Thyroid gland (tissue), 4 donors: ENCODE measurements around the gene FIBCD1.

Source experiments
- POLR2A ChIP-seq, 2 donors: fragments of 450-650 bp; IDR thresholded peaks; one replicate each; pipeline ENCODE4 v1.6.1; 2017; ENCODE audit warnings: antibody characterized with exemption in 2 of 2, mild to moderate bottlenecking in 2 of 2, moderate library complexity in 1 of 2
- TF ChIP-seq, protein P1 (sequence below), 6 experiments: fragments of 200-600 bp in 3 of 6; fragments of 450-650 bp in 3 of 6; sonication (generic) in 3 of 6; IDR thresholded peaks; one replicate each; pipeline ENCODE4 v1.5.1; 2016 to 2019; ENCODE audit warnings: antibody characterized with exemption in 6 of 6, mild to moderate bottlenecking in 2 of 6, inconsistent platforms in 1 of 6, moderate library complexity in 1 of 6

DNA sequence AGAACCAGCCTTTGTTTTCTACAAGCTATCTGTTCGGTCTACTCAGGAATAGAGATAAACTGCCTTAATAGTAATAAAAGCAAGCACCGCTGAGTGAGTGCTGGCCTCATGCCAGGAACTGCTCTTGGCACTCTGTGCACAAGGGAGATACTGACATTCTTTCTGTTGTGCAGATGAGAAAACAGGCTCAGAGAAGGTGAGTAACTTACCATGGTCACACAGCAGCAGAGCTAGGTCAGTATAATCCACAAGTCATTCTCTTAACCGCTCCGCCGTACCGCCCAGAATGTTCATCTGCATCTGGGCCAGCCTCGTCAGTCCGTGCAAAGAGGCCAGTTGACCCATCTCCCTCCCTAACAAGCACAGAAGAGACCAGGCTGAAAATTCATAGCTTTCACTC is 69.8 kb downstream of the FIBCD1 start:
- TF ChIP-seq, protein P1, sequence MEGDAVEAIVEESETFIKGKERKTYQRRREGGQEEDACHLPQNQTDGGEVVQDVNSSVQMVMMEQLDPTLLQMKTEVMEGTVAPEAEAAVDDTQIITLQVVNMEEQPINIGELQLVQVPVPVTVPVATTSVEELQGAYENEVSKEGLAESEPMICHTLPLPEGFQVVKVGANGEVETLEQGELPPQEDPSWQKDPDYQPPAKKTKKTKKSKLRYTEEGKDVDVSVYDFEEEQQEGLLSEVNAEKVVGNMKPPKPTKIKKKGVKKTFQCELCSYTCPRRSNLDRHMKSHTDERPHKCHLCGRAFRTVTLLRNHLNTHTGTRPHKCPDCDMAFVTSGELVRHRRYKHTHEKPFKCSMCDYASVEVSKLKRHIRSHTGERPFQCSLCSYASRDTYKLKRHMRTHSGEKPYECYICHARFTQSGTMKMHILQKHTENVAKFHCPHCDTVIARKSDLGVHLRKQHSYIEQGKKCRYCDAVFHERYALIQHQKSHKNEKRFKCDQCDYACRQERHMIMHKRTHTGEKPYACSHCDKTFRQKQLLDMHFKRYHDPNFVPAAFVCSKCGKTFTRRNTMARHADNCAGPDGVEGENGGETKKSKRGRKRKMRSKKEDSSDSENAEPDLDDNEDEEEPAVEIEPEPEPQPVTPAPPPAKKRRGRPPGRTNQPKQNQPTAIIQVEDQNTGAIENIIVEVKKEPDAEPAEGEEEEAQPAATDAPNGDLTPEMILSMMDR (IDR thresholded peaks at IDR 0.05): no peak
- TF ChIP-seq POLR2A (IDR thresholded peaks at IDR 0.05): no peak
